ENCODE measurements around the gene ESPL1. TPM values are rescaled to one million over a fixed set of nuclear protein-coding genes. Genes with fewer than 3 reads are reported as not detected.

Gene ESPL1
- total and polyA plus RNA-seq, 4 donors, result 0.77 to 6.7 (median 1.5) TPM

DNA sequence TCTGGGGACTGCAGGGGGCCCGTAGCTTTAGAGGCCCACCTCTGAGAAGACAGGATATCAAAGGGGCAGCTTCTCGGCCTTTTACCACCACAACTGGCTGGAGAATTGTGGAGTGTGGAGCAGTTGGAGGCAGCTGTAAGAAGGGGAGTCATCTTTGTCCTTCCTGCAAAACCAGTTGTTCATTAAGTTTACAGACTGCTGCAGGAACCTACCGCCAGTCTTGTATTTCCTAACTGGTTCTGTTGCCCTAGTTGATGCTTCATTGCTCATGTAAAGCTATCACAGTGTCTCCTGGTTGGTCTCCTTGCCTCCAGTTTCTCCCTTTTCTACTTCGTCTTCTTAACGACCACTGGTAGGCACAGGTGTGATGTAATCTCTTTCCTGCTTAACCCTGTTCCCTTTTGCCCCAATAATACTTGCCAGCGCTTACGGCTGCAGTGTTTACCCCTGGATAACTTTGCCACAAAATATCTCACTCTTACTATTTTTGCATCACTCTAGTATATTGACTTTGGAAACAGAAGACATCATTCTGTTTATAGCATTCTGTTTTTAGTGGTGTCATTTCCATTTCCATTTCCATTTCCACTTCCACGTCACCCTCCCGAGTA lies 11.9 kb downstream of the ESPL1 start:
- ATAC-seq (ENCODE audit: insufficient read depth, low FRiP score) (no peak), DNase-seq (no peak)
- Histone ChIP-seq H3K4me1 (ENCODE audit: control insufficient read depth in 5 of 5, insufficient read depth in 5 of 5, low read length in 5 of 5) (no peaks in the 10 kb centered on the region), H3K9me3 (ENCODE audit: control insufficient read depth in 4 of 4, insufficient read depth in 3 of 4, low read length in 3 of 4) (no peaks in the 10 kb centered on the region), H3K27me3 (ENCODE audit: control insufficient read depth in 3 of 3, insufficient read depth in 3 of 3, low read length in 2 of 3) (no peaks in the 10 kb centered on the region), H3K4me3 (no peak overlapping the region), H3K36me3 (ENCODE audit: control insufficient read depth in 4 of 4, insufficient read depth in 4 of 4, low read length in 4 of 4) (peaks cover 0 to 12% (median 7%) of the 10 kb centered on the region in 4 donors), H3K9ac (ENCODE audit: insufficient read depth in 1 of 2, low read length in 2 of 2) (no peak overlapping the region), H3K27ac (ENCODE audit: low read depth in 1 of 2, low read length in 1 of 2) (no peak overlapping the region)
- TF ChIP-seq, protein P1, sequence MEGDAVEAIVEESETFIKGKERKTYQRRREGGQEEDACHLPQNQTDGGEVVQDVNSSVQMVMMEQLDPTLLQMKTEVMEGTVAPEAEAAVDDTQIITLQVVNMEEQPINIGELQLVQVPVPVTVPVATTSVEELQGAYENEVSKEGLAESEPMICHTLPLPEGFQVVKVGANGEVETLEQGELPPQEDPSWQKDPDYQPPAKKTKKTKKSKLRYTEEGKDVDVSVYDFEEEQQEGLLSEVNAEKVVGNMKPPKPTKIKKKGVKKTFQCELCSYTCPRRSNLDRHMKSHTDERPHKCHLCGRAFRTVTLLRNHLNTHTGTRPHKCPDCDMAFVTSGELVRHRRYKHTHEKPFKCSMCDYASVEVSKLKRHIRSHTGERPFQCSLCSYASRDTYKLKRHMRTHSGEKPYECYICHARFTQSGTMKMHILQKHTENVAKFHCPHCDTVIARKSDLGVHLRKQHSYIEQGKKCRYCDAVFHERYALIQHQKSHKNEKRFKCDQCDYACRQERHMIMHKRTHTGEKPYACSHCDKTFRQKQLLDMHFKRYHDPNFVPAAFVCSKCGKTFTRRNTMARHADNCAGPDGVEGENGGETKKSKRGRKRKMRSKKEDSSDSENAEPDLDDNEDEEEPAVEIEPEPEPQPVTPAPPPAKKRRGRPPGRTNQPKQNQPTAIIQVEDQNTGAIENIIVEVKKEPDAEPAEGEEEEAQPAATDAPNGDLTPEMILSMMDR (IDR thresholded peaks at IDR 0.05; ENCODE audit: control extremely low read depth, extremely low read depth), result no peak
- 64 to 80% methylated on average over 9 of the region's 9 CpGs for WGBS, 2 donors

DNA sequence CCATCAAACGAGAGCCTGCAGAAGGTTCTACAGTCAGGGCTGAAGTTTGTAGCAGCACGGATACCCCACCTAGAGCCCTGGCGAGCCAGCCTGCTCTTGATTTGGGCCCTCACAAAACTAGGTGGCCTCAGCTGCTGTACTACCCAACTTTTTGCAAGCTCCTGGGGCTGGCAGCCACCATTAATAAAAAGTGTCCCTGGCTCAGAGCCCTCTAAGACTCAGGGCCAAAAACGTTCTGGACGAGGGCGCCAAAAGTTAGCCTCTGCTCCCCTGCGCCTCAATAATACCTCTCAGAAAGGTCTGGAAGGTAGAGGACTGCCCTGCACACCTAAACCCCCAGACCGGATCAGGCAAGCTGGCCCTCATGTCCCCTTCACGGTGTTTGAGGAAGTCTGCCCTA lies 18.3 kb downstream of the ESPL1 start:
- Histone ChIP-seq H3K36me3 (ENCODE audit: control insufficient read depth in 4 of 4, insufficient read depth in 4 of 4, low read length in 4 of 4) (peaks cover 0 to 9% (median 3%) of the 10 kb centered on the region in 4 donors), H3K9me3 (ENCODE audit: control insufficient read depth in 4 of 4, insufficient read depth in 3 of 4, low read length in 3 of 4) (no peaks in the 10 kb centered on the region), H3K27ac (ENCODE audit: low read depth in 1 of 2, low read length in 1 of 2) (no peak overlapping the region), H3K4me1 (ENCODE audit: control insufficient read depth in 5 of 5, insufficient read depth in 5 of 5, low read length in 5 of 5) (no peaks in the 10 kb centered on the region), H3K4me3 (no peak overlapping the region), H3K27me3 (ENCODE audit: control insufficient read depth in 3 of 3, insufficient read depth in 3 of 3, low read length in 2 of 3) (no peaks in the 10 kb centered on the region), H3K9ac (ENCODE audit: insufficient read depth in 1 of 2, low read length in 2 of 2) (no peak overlapping the region)
- TF ChIP-seq, protein P1 (IDR thresholded peaks at IDR 0.05; ENCODE audit: control extremely low read depth, extremely low read depth), result no peak
- 87 to 91% methylated on average over 9 of the region's 9 CpGs for WGBS, 2 donors
- DNase-seq (no peak), ATAC-seq (ENCODE audit: insufficient read depth, low FRiP score) (no peak)

DNA sequence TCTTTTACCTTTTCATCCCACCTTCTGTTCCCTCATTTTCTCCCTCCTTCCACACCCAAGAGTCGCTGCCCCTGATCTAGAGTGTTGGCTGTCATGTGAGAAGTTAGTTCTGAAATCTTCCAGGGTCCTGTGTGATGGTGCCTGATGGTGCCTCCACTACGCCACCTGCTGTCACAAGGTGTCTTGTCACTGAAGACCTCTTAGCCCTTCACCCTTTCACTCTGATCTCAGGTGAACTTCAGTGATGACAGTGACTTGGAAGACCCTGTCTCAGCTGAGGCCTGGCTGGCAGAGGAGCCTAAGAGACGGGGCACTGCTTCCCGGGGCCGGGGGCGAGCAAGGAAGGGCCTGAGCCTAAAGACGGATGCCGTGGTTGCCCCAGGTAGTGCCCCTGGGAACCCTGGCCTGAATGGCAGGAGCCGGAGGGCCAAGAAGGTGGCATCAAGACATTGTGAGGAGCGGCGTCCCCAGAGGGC lies 19.7 kb downstream of the ESPL1 start:
- no peaks in the 10 kb centered on the region for H3K4me1 ChIP-seq (ENCODE audit: control insufficient read depth in 5 of 5, insufficient read depth in 5 of 5, low read length in 5 of 5)
- DNase-seq, result peak; percentile 38 to 60 (median 59)
- H3K36me3 ChIP-seq (ENCODE audit: control insufficient read depth in 4 of 4, insufficient read depth in 4 of 4, low read length in 4 of 4), result peaks cover 0 to 15% (median 2%) of the 10 kb centered on the region in 4 donors
- 84 to 87% methylated on average over 11 of the region's 11 CpGs for WGBS, 2 donors
- H3K9ac ChIP-seq (ENCODE audit: insufficient read depth in 1 of 2, low read length in 2 of 2), result no peak overlapping the region
- H3K9me3 ChIP-seq (ENCODE audit: control insufficient read depth in 4 of 4, insufficient read depth in 3 of 4, low read length in 3 of 4), result no peaks in the 10 kb centered on the region
- H3K27me3 ChIP-seq (ENCODE audit: control insufficient read depth in 3 of 3, insufficient read depth in 3 of 3, low read length in 2 of 3), result no peaks in the 10 kb centered on the region
- no peak overlapping the region for H3K4me3 ChIP-seq
- no peak overlapping the region for H3K27ac ChIP-seq (ENCODE audit: low read depth in 1 of 2, low read length in 1 of 2)
- TF ChIP-seq, protein P1 (IDR thresholded peaks at IDR 0.05; ENCODE audit: control extremely low read depth, extremely low read depth), result peak; percentile 60
- ATAC-seq (ENCODE audit: insufficient read depth, low FRiP score), result peak; percentile 62

Data from lung (tissue), 12 donors.